ENCODE measurements around the gene TCAP.

DNA sequence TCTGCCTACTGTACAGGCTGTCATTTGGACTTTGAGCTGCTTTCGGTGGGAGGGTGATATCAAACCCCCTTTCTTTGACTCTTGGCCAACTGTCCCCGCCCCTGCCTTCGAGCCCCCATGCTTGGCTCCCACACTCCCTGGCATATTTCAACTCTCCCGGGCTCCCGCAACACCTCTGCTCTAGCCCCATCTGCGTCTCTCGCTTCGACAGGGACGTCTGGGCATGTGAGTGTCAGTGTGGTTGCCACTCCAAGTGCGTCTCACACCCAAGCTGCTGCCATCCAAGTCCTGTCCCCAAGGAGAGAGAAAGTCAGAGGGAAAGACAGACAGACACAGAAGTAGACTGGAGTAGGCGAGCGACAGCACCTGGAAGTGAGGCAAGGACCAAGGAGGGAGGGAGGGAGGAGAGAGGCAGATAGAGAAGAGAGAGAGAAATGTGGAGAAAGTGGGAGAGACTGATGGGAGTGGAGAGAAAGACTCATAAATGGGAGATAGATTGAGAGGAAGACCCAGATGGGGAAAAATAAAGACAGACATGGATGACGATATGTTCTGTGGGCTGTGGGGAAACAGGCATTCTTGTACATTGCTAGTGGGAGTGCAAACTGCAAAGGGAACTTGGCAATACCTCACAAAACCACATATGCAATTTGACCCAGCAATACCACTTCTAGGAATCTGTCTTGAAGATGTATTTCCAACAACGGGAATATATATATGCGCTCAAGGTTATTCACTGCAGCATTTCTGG is 16.4 kb upstream of the TCAP start:
- TF ChIP-seq, protein P1, sequence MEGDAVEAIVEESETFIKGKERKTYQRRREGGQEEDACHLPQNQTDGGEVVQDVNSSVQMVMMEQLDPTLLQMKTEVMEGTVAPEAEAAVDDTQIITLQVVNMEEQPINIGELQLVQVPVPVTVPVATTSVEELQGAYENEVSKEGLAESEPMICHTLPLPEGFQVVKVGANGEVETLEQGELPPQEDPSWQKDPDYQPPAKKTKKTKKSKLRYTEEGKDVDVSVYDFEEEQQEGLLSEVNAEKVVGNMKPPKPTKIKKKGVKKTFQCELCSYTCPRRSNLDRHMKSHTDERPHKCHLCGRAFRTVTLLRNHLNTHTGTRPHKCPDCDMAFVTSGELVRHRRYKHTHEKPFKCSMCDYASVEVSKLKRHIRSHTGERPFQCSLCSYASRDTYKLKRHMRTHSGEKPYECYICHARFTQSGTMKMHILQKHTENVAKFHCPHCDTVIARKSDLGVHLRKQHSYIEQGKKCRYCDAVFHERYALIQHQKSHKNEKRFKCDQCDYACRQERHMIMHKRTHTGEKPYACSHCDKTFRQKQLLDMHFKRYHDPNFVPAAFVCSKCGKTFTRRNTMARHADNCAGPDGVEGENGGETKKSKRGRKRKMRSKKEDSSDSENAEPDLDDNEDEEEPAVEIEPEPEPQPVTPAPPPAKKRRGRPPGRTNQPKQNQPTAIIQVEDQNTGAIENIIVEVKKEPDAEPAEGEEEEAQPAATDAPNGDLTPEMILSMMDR (IDR thresholded peaks at IDR 0.05): no peak
- no peak for TF ChIP-seq POLR2A (IDR thresholded peaks at IDR 0.05)
